ENCODE measurements around the gene NDC1.

Gene NDC1

DNA sequence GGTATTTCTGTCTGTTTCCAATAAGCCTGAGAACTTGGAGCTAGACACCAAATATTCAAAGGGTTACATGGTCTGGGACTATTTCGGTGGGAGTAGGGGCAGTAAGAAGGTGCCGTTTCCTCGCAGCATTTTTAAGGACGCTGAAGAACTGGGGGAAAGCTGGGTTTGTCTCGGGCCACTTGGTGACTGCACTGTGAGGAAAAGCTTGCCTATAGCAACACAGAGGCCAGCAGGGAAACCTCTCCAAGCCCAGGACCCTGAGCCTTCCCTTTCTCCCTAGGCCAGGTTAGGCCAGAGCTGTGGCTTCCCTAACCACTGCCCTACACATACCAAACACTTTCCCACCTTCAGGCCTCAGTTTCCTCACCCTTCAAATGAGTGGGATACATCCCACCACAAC is 102.4 kb downstream of the NDC1 start:
- Histone ChIP-seq H3K36me3 (ENCODE audit: control insufficient read depth, insufficient read depth, low read length) (no peaks in the 10 kb centered on the region), H3K9ac (ENCODE audit: low read depth, low read length) (no peak overlapping the region), H3K4me1 (ENCODE audit: control insufficient read depth, insufficient read depth, low read length) (no peaks in the 10 kb centered on the region), H3K4me3 (ENCODE audit: low read depth, low read length) (no peak overlapping the region), H3K9me3 (ENCODE audit: control insufficient read depth, insufficient read depth, low read length) (no peaks in the 10 kb centered on the region), H3K27me3 (ENCODE audit: control insufficient read depth, insufficient read depth, low read length) (peaks cover 54% of the 10 kb centered on the region)

DNA sequence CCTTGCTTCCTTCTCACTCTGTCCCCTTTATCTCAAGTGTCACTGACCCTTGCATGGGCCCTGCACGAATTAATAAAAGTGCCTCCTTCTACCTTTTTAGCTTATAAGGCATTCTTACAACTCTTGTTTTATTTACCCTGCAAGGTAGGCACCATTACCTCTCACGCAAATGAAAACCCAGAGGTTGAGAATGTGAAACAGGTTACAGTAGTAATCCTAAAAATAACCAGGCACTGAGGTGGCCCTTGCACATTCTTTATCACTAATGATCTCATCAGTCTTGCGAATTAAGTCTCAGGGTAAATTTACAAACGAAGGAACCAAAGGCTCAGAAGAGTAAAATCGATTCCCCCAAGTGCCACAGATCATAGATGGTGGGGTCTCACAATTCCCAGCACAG is 102.8 kb downstream of the NDC1 start:
- Histone ChIP-seq H3K36me3 (ENCODE audit: control insufficient read depth, insufficient read depth, low read length) (no peaks in the 10 kb centered on the region), H3K4me1 (ENCODE audit: control insufficient read depth, insufficient read depth, low read length) (no peaks in the 10 kb centered on the region), H3K9me3 (ENCODE audit: control insufficient read depth, insufficient read depth, low read length) (no peaks in the 10 kb centered on the region), H3K9ac (ENCODE audit: low read depth, low read length) (no peak overlapping the region), H3K27me3 (ENCODE audit: control insufficient read depth, insufficient read depth, low read length) (peaks cover 50% of the 10 kb centered on the region), H3K4me3 (ENCODE audit: low read depth, low read length) (no peak overlapping the region)

DNA sequence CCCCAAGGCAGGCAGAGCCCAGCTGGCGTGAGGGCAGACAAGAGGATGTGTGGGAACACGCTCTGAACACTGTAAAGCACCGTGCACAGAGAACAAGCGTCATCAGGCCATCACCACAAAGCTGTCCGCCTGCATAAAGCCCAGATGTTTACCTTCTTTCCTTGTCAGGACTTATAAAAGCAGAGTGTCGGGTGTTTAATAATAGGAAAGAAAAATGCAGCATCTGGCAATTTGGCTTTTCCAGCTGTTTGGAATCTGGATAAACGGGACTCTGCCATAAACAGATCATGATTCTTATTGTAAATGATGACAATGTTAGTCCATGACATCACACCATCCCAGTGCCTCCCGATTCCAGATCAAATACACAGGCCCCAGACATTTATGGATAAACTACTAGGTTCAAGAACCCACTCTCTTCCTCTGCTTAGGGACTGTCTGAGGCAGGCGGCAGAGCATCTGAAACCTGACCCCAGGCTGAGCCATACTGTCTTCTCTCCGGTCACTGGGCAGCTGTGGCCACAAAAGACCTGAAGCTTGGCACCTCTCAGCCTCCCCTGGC is 103.4 kb downstream of the NDC1 start:
- peaks cover 44% of the 10 kb centered on the region for H3K27me3 ChIP-seq (ENCODE audit: control insufficient read depth, insufficient read depth, low read length)
- no peaks in the 10 kb centered on the region for H3K4me1 ChIP-seq (ENCODE audit: control insufficient read depth, insufficient read depth, low read length)
- H3K36me3 ChIP-seq (ENCODE audit: control insufficient read depth, insufficient read depth, low read length), result no peaks in the 10 kb centered on the region
- no peak overlapping the region for H3K9ac ChIP-seq (ENCODE audit: low read depth, low read length)
- no peaks in the 10 kb centered on the region for H3K9me3 ChIP-seq (ENCODE audit: control insufficient read depth, insufficient read depth, low read length)
- H3K4me3 ChIP-seq (ENCODE audit: low read depth, low read length), result no peak overlapping the region

DNA sequence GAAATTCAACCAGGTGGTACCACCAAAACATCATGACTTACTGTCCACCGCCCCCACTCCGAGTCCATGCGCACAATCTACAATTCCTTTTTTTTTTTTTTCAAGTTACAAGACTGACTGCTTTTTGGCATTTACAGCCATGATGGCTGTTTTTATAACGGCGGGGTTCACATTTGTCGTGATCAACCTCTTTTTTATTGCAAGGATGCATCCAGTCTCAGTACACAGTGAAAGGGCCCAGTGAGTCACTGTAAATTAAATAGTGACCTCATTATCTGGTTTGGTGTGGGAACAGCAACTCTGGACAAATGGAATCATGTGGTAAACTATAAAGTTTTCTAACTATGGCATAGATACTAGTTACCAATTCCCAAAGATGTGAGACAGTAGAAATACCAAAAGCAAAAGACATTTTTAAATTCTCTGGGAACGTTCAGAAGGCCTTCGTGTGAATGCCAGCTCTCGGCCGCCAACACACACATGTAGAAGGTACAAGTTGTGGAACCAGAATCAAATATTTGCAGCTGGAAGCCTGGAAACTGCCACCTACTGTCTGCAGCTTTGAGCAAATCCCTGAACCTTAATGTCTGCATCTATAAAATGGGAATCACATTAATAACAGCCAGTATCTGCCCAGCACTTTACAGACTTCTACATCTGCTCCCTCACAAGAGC is 104.0 kb downstream of the NDC1 start:
- no peaks in the 10 kb centered on the region for H3K4me1 ChIP-seq (ENCODE audit: control insufficient read depth, insufficient read depth, low read length)
- no peak overlapping the region for H3K9ac ChIP-seq (ENCODE audit: low read depth, low read length)
- H3K9me3 ChIP-seq (ENCODE audit: control insufficient read depth, insufficient read depth, low read length), result no peaks in the 10 kb centered on the region
- H3K4me3 ChIP-seq (ENCODE audit: low read depth, low read length), result no peak overlapping the region
- H3K27me3 ChIP-seq (ENCODE audit: control insufficient read depth, insufficient read depth, low read length), result peaks cover 40% of the 10 kb centered on the region
- no peaks in the 10 kb centered on the region for H3K36me3 ChIP-seq (ENCODE audit: control insufficient read depth, insufficient read depth, low read length)

DNA sequence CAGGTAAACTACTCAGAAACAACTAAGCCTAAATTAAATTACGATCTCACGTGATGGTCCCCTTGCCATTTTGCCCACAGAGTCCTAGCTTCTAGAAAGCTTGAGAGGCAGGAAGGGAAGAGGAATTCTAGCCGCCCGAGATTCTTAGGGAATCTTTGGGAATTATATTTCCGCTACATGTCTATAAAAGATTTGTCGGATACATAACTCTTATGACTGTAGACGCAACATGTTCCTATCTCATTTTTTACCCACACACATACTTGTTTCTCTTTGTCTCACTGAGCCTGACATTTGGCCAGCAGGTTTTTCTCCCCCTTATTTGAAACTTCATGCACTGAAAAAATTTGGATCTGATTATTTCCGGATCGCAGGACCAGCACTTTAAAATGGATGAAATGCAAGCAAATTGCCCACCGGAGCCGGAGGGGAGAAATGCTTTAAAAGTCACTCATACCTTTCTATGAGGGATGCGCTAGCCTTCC is 104.6 kb downstream of the NDC1 start:
- H3K4me1 ChIP-seq (ENCODE audit: control insufficient read depth, insufficient read depth, low read length), result no peaks in the 10 kb centered on the region
- no peak overlapping the region for H3K9ac ChIP-seq (ENCODE audit: low read depth, low read length)
- H3K9me3 ChIP-seq (ENCODE audit: control insufficient read depth, insufficient read depth, low read length), result no peaks in the 10 kb centered on the region
- no peaks in the 10 kb centered on the region for H3K36me3 ChIP-seq (ENCODE audit: control insufficient read depth, insufficient read depth, low read length)
- H3K4me3 ChIP-seq (ENCODE audit: low read depth, low read length), result no peak overlapping the region
- H3K27me3 ChIP-seq (ENCODE audit: control insufficient read depth, insufficient read depth, low read length), result peaks cover 37% of the 10 kb centered on the region

DNA sequence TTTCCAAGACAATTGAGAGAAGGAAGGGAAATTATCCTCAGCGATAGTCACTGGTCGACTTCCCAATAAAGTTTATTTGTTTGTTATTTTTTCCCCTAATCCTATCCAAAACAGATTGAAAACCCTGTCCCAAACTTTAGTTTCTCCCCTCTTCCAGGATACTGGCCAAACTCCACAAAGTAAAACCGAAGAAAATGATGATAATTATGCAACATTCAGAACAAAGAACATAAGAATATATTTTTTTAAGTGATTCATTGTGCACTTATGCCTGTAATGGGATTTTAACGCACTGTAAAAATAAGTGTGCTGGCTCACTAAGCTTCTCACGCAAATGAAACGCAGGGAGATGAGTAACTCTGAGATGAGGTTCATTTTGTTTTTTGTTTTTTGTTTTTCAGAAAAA is 105.2 kb downstream of the NDC1 start:
- no peaks in the 10 kb centered on the region for H3K36me3 ChIP-seq (ENCODE audit: control insufficient read depth, insufficient read depth, low read length)
- no peaks in the 10 kb centered on the region for H3K4me1 ChIP-seq (ENCODE audit: control insufficient read depth, insufficient read depth, low read length)
- no peaks in the 10 kb centered on the region for H3K9me3 ChIP-seq (ENCODE audit: control insufficient read depth, insufficient read depth, low read length)
- H3K4me3 ChIP-seq (ENCODE audit: low read depth, low read length), result no peak overlapping the region
- peaks cover 31% of the 10 kb centered on the region for H3K27me3 ChIP-seq (ENCODE audit: control insufficient read depth, insufficient read depth, low read length)
- no peak overlapping the region for H3K9ac ChIP-seq (ENCODE audit: low read depth, low read length)

DNA sequence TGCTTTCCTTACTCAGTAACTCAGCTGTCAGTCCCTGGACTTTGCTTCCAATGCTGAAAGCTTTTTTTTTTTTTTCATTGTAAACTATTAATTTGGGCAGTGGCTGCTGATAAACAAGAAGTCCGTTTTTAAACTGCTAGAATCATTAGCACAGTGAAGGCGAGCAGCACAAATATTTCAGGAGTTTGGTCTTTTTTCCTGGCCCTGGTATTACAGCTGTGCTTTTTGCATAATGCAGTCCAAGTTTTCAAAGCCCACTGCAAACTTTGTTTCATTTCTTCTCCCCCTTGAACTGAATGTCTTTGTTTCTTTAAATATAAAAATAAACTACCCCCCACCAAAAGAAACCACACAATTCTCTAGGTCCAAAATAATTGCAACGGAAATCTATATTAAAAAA is 105.7 kb downstream of the NDC1 start:
- Histone ChIP-seq H3K4me3 (ENCODE audit: low read depth, low read length) (no peak overlapping the region), H3K36me3 (ENCODE audit: control insufficient read depth, insufficient read depth, low read length) (no peaks in the 10 kb centered on the region), H3K4me1 (ENCODE audit: control insufficient read depth, insufficient read depth, low read length) (no peaks in the 10 kb centered on the region), H3K27me3 (ENCODE audit: control insufficient read depth, insufficient read depth, low read length) (peaks cover 27% of the 10 kb centered on the region), H3K9me3 (ENCODE audit: control insufficient read depth, insufficient read depth, low read length) (no peaks in the 10 kb centered on the region), H3K9ac (ENCODE audit: low read depth, low read length) (no peak overlapping the region)

DNA sequence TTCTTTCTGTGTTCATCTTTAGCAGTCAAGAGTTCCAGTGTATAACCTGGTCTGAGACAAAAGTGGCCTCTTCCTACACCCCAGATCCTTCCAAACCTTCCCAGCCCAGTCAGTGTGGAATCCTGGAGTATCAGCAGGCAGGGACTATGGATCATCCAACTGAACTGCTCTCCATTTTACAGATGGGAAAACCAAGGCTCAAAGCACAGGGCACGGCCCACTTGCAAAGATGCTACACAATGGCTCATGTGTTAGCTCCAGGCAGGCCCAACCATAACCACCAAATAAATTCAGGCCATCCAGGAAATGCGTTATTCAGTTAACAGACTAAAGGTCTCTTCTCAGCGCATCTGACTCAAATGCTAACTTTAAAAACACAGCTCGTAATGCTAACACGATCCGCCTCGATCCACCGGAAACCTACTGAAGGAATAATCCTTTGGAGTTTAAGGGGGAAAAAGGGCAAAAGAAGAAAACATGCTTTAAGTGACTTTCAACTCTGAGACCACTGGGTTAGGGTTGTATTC is 106.3 kb downstream of the NDC1 start:
- Histone ChIP-seq H3K36me3 (ENCODE audit: control insufficient read depth, insufficient read depth, low read length) (no peaks in the 10 kb centered on the region), H3K4me3 (ENCODE audit: low read depth, low read length) (no peak overlapping the region), H3K9ac (ENCODE audit: low read depth, low read length) (no peak overlapping the region), H3K27me3 (ENCODE audit: control insufficient read depth, insufficient read depth, low read length) (peaks cover 21% of the 10 kb centered on the region), H3K9me3 (ENCODE audit: control insufficient read depth, insufficient read depth, low read length) (no peaks in the 10 kb centered on the region), H3K4me1 (ENCODE audit: control insufficient read depth, insufficient read depth, low read length) (no peaks in the 10 kb centered on the region)

DNA sequence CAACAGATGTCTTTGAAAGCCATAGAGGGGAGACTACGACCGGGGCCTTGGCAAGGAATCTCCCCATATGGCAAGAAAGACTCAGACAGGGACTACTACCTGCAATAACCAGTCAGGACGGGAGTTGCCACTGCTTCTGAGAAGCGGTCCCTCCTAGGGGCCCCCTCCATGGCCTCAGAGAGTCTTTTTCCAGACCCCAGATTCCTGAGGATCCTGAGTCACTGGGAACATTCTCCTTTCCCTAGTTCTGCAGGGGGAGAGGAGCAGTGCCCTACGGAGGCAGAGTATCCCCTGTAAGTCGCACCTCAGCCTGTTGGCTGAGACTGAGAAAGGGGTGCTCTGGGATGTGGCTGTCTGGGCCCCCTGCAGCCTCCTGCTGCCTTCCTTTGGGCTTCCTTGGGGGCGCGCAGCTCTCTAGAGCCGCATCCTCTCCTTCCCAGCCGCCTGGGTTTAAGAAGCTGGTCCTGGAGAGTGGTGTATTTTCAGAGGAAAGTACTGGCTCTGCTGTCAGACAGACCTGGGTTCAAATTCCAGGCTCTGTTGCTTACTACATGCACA is 107.0 kb downstream of the NDC1 start:
- no peak overlapping the region for H3K9ac ChIP-seq (ENCODE audit: low read depth, low read length)
- H3K27me3 ChIP-seq (ENCODE audit: control insufficient read depth, insufficient read depth, low read length), result peaks cover 14% of the 10 kb centered on the region
- H3K36me3 ChIP-seq (ENCODE audit: control insufficient read depth, insufficient read depth, low read length), result no peaks in the 10 kb centered on the region
- H3K4me3 ChIP-seq (ENCODE audit: low read depth, low read length), result no peak overlapping the region
- H3K4me1 ChIP-seq (ENCODE audit: control insufficient read depth, insufficient read depth, low read length), result no peaks in the 10 kb centered on the region
- no peaks in the 10 kb centered on the region for H3K9me3 ChIP-seq (ENCODE audit: control insufficient read depth, insufficient read depth, low read length)

DNA sequence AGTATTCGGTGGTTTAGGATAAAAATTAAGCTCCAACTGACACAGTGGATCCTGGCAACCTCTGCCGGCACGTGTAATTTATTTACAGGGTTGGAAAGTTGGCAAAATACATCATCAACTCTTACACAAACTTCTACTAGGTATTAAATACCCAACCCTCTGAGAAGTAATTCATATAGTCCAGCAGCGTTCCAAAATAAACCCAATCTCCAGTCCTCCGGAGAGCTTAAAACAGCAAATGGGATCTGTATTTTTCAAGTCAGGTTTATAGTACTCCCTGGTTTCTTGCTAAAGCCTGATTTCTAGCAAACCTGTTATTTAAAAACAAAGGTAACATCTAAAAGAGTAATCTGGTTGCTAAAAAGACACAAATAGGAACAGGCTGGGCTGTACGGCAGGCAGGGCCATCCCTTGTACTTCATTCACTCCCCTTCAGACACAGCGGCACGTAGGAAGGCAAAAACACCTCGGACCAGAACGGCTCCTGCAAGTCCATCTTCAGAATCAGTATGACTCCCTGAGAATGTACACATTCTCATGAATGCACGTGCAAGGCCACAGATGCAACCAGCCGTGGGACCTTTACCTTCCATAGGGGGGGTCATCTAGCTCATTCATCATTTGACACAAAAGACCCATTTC is 107.8 kb downstream of the NDC1 start:
- H3K36me3 ChIP-seq (ENCODE audit: control insufficient read depth, insufficient read depth, low read length), result no peaks in the 10 kb centered on the region
- no peak overlapping the region for H3K4me3 ChIP-seq (ENCODE audit: low read depth, low read length)
- H3K9me3 ChIP-seq (ENCODE audit: control insufficient read depth, insufficient read depth, low read length), result no peaks in the 10 kb centered on the region
- no peaks in the 10 kb centered on the region for H3K4me1 ChIP-seq (ENCODE audit: control insufficient read depth, insufficient read depth, low read length)
- H3K9ac ChIP-seq (ENCODE audit: low read depth, low read length), result no peak overlapping the region
- H3K27me3 ChIP-seq (ENCODE audit: control insufficient read depth, insufficient read depth, low read length), result peaks cover 6% of the 10 kb centered on the region

DNA sequence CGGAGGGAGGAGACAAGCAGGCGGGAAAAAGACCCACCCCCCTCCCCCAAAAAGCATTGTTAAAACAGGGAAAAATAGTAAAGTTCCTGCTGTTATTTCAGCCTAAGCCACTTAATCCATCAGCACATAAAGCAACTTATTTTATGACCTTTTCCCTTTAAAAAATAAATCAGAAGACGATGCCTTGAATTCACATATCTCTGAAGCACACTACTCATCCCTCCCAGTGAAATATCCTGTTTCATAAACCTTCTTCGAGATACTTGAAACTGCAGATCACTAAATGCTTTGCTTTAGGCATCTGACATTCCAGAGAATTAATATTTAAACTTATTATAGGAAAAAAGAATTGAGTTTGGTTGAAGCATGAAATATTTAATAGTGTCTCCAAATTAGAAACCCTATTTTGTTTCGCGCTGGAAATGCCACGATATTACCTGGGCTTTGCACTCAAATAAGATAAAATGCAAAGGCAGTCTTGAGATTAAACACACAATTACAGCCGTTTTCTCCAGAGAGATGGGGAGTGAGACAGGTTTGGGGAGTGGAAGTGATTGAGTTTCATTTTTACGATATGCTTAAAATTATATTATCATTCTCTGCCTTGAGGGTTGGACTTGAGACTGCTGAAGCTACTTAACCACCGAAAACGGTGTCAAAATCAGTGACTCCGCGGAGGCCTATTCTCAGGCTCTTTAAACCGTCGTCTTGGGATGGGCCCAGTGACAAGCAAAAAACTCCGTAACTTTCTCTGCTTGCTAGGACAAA is 108.5 kb downstream of the NDC1 start:
- Histone ChIP-seq H3K4me3 (ENCODE audit: low read depth, low read length) (no peak overlapping the region), H3K9ac (ENCODE audit: low read depth, low read length) (no peak overlapping the region), H3K4me1 (ENCODE audit: control insufficient read depth, insufficient read depth, low read length) (no peaks in the 10 kb centered on the region), H3K36me3 (ENCODE audit: control insufficient read depth, insufficient read depth, low read length) (no peaks in the 10 kb centered on the region), H3K27me3 (ENCODE audit: control insufficient read depth, insufficient read depth, low read length) (peaks cover under 1% of the 10 kb centered on the region), H3K9me3 (ENCODE audit: control insufficient read depth, insufficient read depth, low read length) (no peaks in the 10 kb centered on the region)

All from iPS-15b (cell line).